Esophagus muscularis mucosa (tissue), 4 donors: Measurements from ENCODE around the gene CACNA2D3. TPM values are rescaled to one million over a fixed set of nuclear protein-coding genes. Genes with fewer than 3 reads are reported as not detected.

Experiments used
- DNase-seq: peaks from one replicate; pipeline ENCODE4 v3.0.0-alpha.2; 2017; ENCODE audit errors: extremely low spot score
- H3K27ac ChIP-seq, 4 donors: fragments of 200-600 bp; sonication (generic); replicated peaks in 1 of 4; 1 replicate in 3 of 4; 2 replicates in 1 of 4; pipeline ENCODE4 v1.5.1; 2016 to 2019; ENCODE audit warnings: mild to moderate bottlenecking in 1 of 4
- H3K27me3 ChIP-seq, 4 donors: fragments of 200-600 bp; sonication (generic); one replicate each; pipeline versions ENCODE4 v1.5.1 to v1.6.0; 2016 to 2019
- H3K36me3 ChIP-seq, 4 donors: fragments of 200-600 bp; sonication (generic); one replicate each; pipeline ENCODE4 v1.5.1; 2016 to 2019
- H3K4me1 ChIP-seq, 4 donors: fragments of 200-600 bp; sonication (generic); one replicate each; pipeline ENCODE4 v1.5.1; 2016 to 2019
- H3K4me3 ChIP-seq, 4 donors: fragments of 200-600 bp; sonication (generic); 1 replicate in 2 of 4; 2 replicates in 2 of 4; pipeline ENCODE4 v1.5.1; 2016 to 2019; ENCODE audit warnings: mild to moderate bottlenecking in 4 of 4, moderate library complexity in 1 of 4
- H3K9me3 ChIP-seq, 4 donors: fragments of 200-600 bp; sonication (generic); 1 replicate in 3 of 4; 2 replicates in 1 of 4; pipeline ENCODE4 v1.5.1; 2016 to 2019
- CTCF ChIP-seq, 3 experiments: fragments of 200-600 bp in 2 of 3; fragments of 450-650 bp in 1 of 3; sonication (generic) in 2 of 3; IDR thresholded peaks; one replicate each; pipeline ENCODE4 v1.5.1; 2017 to 2019; ENCODE audit warnings: antibody characterized with exemption in 3 of 3, mild to moderate bottlenecking in 2 of 3, moderate library complexity in 1 of 3
- EP300 ChIP-seq: sonication (generic); formaldehyde crosslinking; IDR thresholded peaks from one replicate; pipeline ENCODE4 v1.6.1; 2017; ENCODE audit warnings: antibody characterized with exemption
- POLR2A ChIP-seq: fragments of 450-650 bp; IDR thresholded peaks from one replicate; pipeline ENCODE4 v1.6.1; 2017; ENCODE audit warnings: antibody characterized with exemption, moderate library complexity, mild to moderate bottlenecking, low read depth
- POLR2AphosphoS5 ChIP-seq, 2 donors: sonication (generic); formaldehyde crosslinking; IDR thresholded peaks; one replicate each; pipeline ENCODE4 v1.6.1; 2017; ENCODE audit warnings: antibody characterized with exemption in 2 of 2
- WGBS: methylation state at CpG from one replicate; pipeline ENCODE4 v1.1.5; 2018; 5-methylcytosine and 5-hydroxymethylcytosine counted together
- intact Hi-C: fragments of 100-400 bp; cut with DNase I; formaldehyde crosslinking; loops from one replicate; pipeline ENCODE4 v1.15.1; 2023
- total RNA-seq, 4 donors: library from RNA; depleted of rRNA; stranded (reverse); fragments of >200 nt; gene quantifications; one replicate each; pipeline versions ENCODE4 v1.1.0 to v1.2.1, GENCODE V29; 2016

Gene CACNA2D3
- total RNA-seq, 4 donors from 2014 or later: 2.5 to 6.3 (median 3.9) TPM

- DNase-seq: peak; percentile 83
- H3K27me3 ChIP-seq: no peaks in the 10 kb centered on the region
- peaks cover 0 to 9% (median 8%) of the 10 kb centered on the region in 4 donors for H3K4me1 ChIP-seq
- no peaks in the 10 kb centered on the region for H3K36me3 ChIP-seq
- no peak for TF ChIP-seq EP300
- no peak for TF ChIP-seq CTCF (IDR thresholded peaks at IDR 0.05)
- TF ChIP-seq POLR2A: no peak
- TF ChIP-seq POLR2AphosphoS5 (IDR thresholded peaks at IDR 0.05): no peak
- no peak overlapping the region for H3K27ac ChIP-seq
- H3K4me3 ChIP-seq: no peak overlapping the region
- no peaks in the 10 kb centered on the region for H3K9me3 ChIP-seq
- WGBS: 94% methylated on average over 3 of the region's 3 CpGs
- intact Hi-C loops: no loop called here
Measured at GRCh38 chr3:54999811-55000210, 877.5 kb downstream of the CACNA2D3 start.

GRCh38 chr3:55000546-55000945, 878.2 kb downstream of the CACNA2D3 start:
- no peaks in the 10 kb centered on the region for H3K36me3 ChIP-seq
- no peak overlapping the region for H3K4me3 ChIP-seq
- H3K9me3 ChIP-seq: no peaks in the 10 kb centered on the region
- peaks cover 0 to 9% (median 8%) of the 10 kb centered on the region in 4 donors for H3K4me1 ChIP-seq
- TF ChIP-seq POLR2AphosphoS5 (IDR thresholded peaks at IDR 0.05) (no peak), CTCF (IDR thresholded peaks at IDR 0.05) (no peak)
- H3K27ac ChIP-seq: no peak overlapping the region
- no peak for DNase-seq
- intact Hi-C loops: no loop called here
- H3K27me3 ChIP-seq: no peaks in the 10 kb centered on the region

- WGBS: 86% methylated on average over 4 of the region's 4 CpGs
- no peak overlapping the region for H3K4me3 ChIP-seq
Measured at GRCh38 chr3:55000953-55001352, 878.6 kb downstream of the CACNA2D3 start.

GRCh38 chr3:55002416-55002930, 880.1 kb downstream of the CACNA2D3 start:
- H3K9me3 ChIP-seq: no peaks in the 10 kb centered on the region
- H3K4me3 ChIP-seq: no peak overlapping the region
- intact Hi-C loops: no loop called here
- H3K4me1 ChIP-seq: peaks cover 0 to 9% (median 8%) of the 10 kb centered on the region in 4 donors
- DNase-seq: no peak
- H3K36me3 ChIP-seq: no peaks in the 10 kb centered on the region
- no peaks in the 10 kb centered on the region for H3K27me3 ChIP-seq
- no peak overlapping the region for H3K27ac ChIP-seq
- WGBS: 84% methylated on average over 9 of the region's 9 CpGs
- TF ChIP-seq POLR2AphosphoS5 (IDR thresholded peaks at IDR 0.05): no peak
- TF ChIP-seq EP300: no peak
- TF ChIP-seq CTCF (IDR thresholded peaks at IDR 0.05): no peak
- no peak for TF ChIP-seq POLR2A

More at GRCh38 chr3:55000953-55001352, 878.6 kb downstream of the CACNA2D3 start:
- no peaks in the 10 kb centered on the region for H3K36me3 ChIP-seq
- H3K27ac ChIP-seq: no peak overlapping the region
- intact Hi-C loops: no loop called here
- no peak for DNase-seq
- no peaks in the 10 kb centered on the region for H3K9me3 ChIP-seq
- TF ChIP-seq CTCF (IDR thresholded peaks at IDR 0.05) (no peak), EP300 (no peak), POLR2AphosphoS5 (IDR thresholded peaks at IDR 0.05) (no peak), POLR2A (no peak)
- H3K27me3 ChIP-seq: no peaks in the 10 kb centered on the region
- peaks cover 0 to 9% (median 8%) of the 10 kb centered on the region in 4 donors for H3K4me1 ChIP-seq

GRCh38 chr3:55006244-55006676, 883.9 kb downstream of the CACNA2D3 start:
- Histone ChIP-seq H3K4me3 (no peak overlapping the region), H3K27me3 (no peaks in the 10 kb centered on the region), H3K4me1 (no peaks in the 10 kb centered on the region), H3K9me3 (no peaks in the 10 kb centered on the region), H3K27ac (no peak overlapping the region), H3K36me3 (no peaks in the 10 kb centered on the region)
- TF ChIP-seq POLR2AphosphoS5 (IDR thresholded peaks at IDR 0.05) (no peak), POLR2A (no peak), CTCF (IDR thresholded peaks at IDR 0.05) (no peak), EP300 (no peak)
- no peak for DNase-seq
- WGBS: 78% methylated on average over 8 of the region's 8 CpGs
- intact Hi-C loops: no loop called here
